Neural progenitor cell (in vitro differentiated cells): ENCODE results near the gene SLC23A2.

Experiments used
- EZH2 ChIP-seq: fragments of 200-600 bp; sonication (generic); IDR thresholded peaks from 2 replicates; pipeline ENCODE4 v1.6.1; 2017; ENCODE audit warnings: antibody characterized with exemption, mild to moderate bottlenecking, moderate library complexity
- EZH2phosphoT487 ChIP-seq: fragments of 200-600 bp; sonication (generic); IDR thresholded peaks from 2 replicates; pipeline ENCODE4 v1.6.1; 2017; ENCODE audit warnings: antibody characterized with exemption
- TF ChIP-seq, protein P1 (sequence below): fragments of 200-600 bp; sonication (generic); IDR thresholded peaks from 2 replicates; pipeline ENCODE4 v1.5.1; 2017; ENCODE audit warnings: antibody characterized with exemption, mild to moderate bottlenecking

DNA sequence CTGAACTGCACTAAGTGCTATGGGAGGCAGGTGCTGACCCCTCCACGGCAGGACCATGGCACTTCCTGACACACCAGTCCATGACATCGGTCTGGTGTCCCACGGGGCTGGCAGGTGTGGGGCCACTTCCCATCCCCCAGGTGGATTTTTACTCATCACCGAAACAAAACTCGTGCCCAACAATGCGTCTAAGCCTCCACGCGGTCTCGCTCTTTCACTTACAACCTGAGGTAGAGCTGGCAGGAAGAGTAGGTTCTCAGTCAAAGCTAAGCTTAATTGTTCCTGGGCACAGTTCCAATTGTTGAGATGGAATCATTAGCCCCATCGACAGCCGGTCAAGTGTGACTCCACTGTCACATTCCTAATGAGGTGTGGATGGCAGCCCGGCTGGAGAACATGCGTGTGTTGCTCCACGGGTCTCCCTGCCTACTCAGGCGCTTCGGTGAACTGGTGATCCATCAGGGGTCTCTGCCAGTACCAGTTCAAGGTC is 125.7 kb downstream of the SLC23A2 start:
- TF ChIP-seq, protein P1, sequence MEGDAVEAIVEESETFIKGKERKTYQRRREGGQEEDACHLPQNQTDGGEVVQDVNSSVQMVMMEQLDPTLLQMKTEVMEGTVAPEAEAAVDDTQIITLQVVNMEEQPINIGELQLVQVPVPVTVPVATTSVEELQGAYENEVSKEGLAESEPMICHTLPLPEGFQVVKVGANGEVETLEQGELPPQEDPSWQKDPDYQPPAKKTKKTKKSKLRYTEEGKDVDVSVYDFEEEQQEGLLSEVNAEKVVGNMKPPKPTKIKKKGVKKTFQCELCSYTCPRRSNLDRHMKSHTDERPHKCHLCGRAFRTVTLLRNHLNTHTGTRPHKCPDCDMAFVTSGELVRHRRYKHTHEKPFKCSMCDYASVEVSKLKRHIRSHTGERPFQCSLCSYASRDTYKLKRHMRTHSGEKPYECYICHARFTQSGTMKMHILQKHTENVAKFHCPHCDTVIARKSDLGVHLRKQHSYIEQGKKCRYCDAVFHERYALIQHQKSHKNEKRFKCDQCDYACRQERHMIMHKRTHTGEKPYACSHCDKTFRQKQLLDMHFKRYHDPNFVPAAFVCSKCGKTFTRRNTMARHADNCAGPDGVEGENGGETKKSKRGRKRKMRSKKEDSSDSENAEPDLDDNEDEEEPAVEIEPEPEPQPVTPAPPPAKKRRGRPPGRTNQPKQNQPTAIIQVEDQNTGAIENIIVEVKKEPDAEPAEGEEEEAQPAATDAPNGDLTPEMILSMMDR, result no peak
- no peak for TF ChIP-seq EZH2
- no peak for TF ChIP-seq EZH2phosphoT487
